ENCODE data around the gene SOBP. TPM values are rescaled to one million over a fixed set of nuclear protein-coding genes. Genes with fewer than 3 reads are reported as not detected.

SOBP gene
- total and polyA plus RNA-seq, 2 donors (not counting 1 experiment from before 2014, with no cell fraction given), result 0.82 to 1.5 TPM

GRCh38 chr6:107540465-107540857 lies 50.5 kb downstream of the SOBP start:
- peaks cover 0 to 19% (median 0%) of the 10 kb centered on the region in 4 experiments for H3K27me3 ChIP-seq (replicated peaks in 1 of 4; ENCODE audit: control extremely low read depth in 1 of 4, control insufficient read depth in 3 of 4, insufficient read depth in 4 of 4, low read length in 3 of 4)
- no peaks in the 10 kb centered on the region for H3K79me2 ChIP-seq (ENCODE audit: control insufficient read depth, insufficient read depth, low read length)
- intact Hi-C loops (cut with micrococcal nuclease), result no loop called here
- no peak overlapping the region for H3K27ac ChIP-seq (ENCODE audit: low read length in 2 of 2)
- H4K20me1 ChIP-seq (ENCODE audit: control insufficient read depth, insufficient read depth, low read length, poor library complexity, severe bottlenecking), result no peaks in the 10 kb centered on the region
- no peak for TF ChIP-seq CTCF (IDR thresholded peaks at IDR 0.05)
- H3K9ac ChIP-seq (ENCODE audit: low read length), result no peak overlapping the region
- no peaks in the 10 kb centered on the region for H3K9me3 ChIP-seq (ENCODE audit: control extremely low read depth in 1 of 3, control insufficient read depth in 2 of 3, insufficient read depth in 1 of 3, low read length in 2 of 3)
- no peak overlapping the region for H3K4me3 ChIP-seq (ENCODE audit: control extremely low read depth in 1 of 5, extremely low read depth in 1 of 5, insufficient read depth in 1 of 5, low read depth in 2 of 5, low read length in 4 of 5)
- POLR2A ChIA-PET, result no interaction called here
- H3K27ac Mint-ChIP-seq, result no peak overlapping the region
- H3K4me1 ChIP-seq (ENCODE audit: control insufficient read depth in 2 of 2, insufficient read depth in 2 of 2, low read length in 2 of 2), result no peaks in the 10 kb centered on the region
- ATAC-seq (ENCODE audit: low read depth), result no peak
- WGBS (ENCODE audit: insufficient coverage), result 100% methylated on average over 1 of the region's 1 CpG
- CTCF ChIA-PET, result no interaction called here
- H3K27me3 Mint-ChIP-seq, result peaks cover 18% of the 10 kb centered on the region
- H3K4me2 ChIP-seq (replicated peaks; ENCODE audit: low read depth, low read length, poor library complexity, severe bottlenecking), result no peak overlapping the region
- H3K4me3 Mint-ChIP-seq, result no peak overlapping the region
- H2AFZ ChIP-seq (ENCODE audit: insufficient read depth, low read depth, low read length, poor library complexity, severe bottlenecking), result no peak overlapping the region
- peaks cover 2% of the 10 kb centered on the region for H3K4me1 Mint-ChIP-seq
- no peak for DNase-seq
- H3K36me3 ChIP-seq (replicated peaks in 1 of 2; ENCODE audit: control extremely low read depth in 1 of 2, control insufficient read depth in 1 of 2, extremely low read depth in 1 of 2, insufficient read depth in 2 of 2, low read length in 1 of 2), result no peaks in the 10 kb centered on the region
- no peaks in the 10 kb centered on the region for H3K9me3 Mint-ChIP-seq (ENCODE audit: insufficient read depth)

- Mint-ChIP-seq H3K4me3 (no peak overlapping the region), H3K9me3 (ENCODE audit: insufficient read depth) (no peaks in the 10 kb centered on the region), H3K27me3 (peaks cover 18% of the 10 kb centered on the region), H3K4me1 (no peaks in the 10 kb centered on the region), H3K27ac (no peak overlapping the region)
- Histone ChIP-seq H3K4me3 (ENCODE audit: control extremely low read depth in 1 of 5, extremely low read depth in 1 of 5, insufficient read depth in 1 of 5, low read depth in 2 of 5, low read length in 4 of 5) (no peak overlapping the region), H3K4me1 (ENCODE audit: control insufficient read depth in 2 of 2, insufficient read depth in 2 of 2, low read length in 2 of 2) (no peaks in the 10 kb centered on the region), H3K27ac (ENCODE audit: low read length in 2 of 2) (no peak overlapping the region), H2AFZ (ENCODE audit: insufficient read depth, low read depth, low read length, poor library complexity, severe bottlenecking) (no peak overlapping the region), H3K36me3 (replicated peaks in 1 of 2; ENCODE audit: control extremely low read depth in 1 of 2, control insufficient read depth in 1 of 2, extremely low read depth in 1 of 2, insufficient read depth in 2 of 2, low read length in 1 of 2) (no peaks in the 10 kb centered on the region), H3K9ac (ENCODE audit: low read length) (no peak overlapping the region), H3K79me2 (ENCODE audit: control insufficient read depth, insufficient read depth, low read length) (no peaks in the 10 kb centered on the region), H3K27me3 (replicated peaks in 1 of 4; ENCODE audit: control extremely low read depth in 1 of 4, control insufficient read depth in 3 of 4, insufficient read depth in 4 of 4, low read length in 3 of 4) (peaks cover 0 to 19% (median 0%) of the 10 kb centered on the region in 4 experiments), H3K9me3 (ENCODE audit: control extremely low read depth in 1 of 3, control insufficient read depth in 2 of 3, insufficient read depth in 1 of 3, low read length in 2 of 3) (no peaks in the 10 kb centered on the region), H4K20me1 (ENCODE audit: control insufficient read depth, insufficient read depth, low read length, poor library complexity, severe bottlenecking) (no peaks in the 10 kb centered on the region), H3K4me2 (replicated peaks; ENCODE audit: low read depth, low read length, poor library complexity, severe bottlenecking) (no peak overlapping the region)
- ATAC-seq (ENCODE audit: low read depth), result no peak
- POLR2A ChIA-PET, result no interaction called here
- 100% methylated on average over 6 of the region's 6 CpGs for WGBS (ENCODE audit: insufficient coverage)
- intact Hi-C loops (cut with micrococcal nuclease), result no loop called here
- CTCF ChIA-PET, result no interaction called here
- no peak for DNase-seq
- TF ChIP-seq EZH2 (IDR thresholded peaks at IDR 0.05; ENCODE audit: borderline replicate concordance, insufficient read depth, low read depth, low read length, poor library complexity, severe bottlenecking) (no peak), CTCF (IDR thresholded peaks at IDR 0.05) (no peak)
These were observed 52.3 kb downstream of the SOBP start for GRCh38 chr6:107542192-107542668.
